NCI-H187 (cell line): ENCODE measurements around the gene TM2D1.
"Not testable (repeated sequence)": the region's sequence is repeated elsewhere in the genome, so short reads cannot be mapped to it uniquely, and the experiment has no call there.

Experiments used
- DNase-seq, 2 experiments: peaks; one replicate each; lab custom pipeline; 2025; lab: John Stamatoyannopoulos, UW

The TM2D1 gene

DNA sequence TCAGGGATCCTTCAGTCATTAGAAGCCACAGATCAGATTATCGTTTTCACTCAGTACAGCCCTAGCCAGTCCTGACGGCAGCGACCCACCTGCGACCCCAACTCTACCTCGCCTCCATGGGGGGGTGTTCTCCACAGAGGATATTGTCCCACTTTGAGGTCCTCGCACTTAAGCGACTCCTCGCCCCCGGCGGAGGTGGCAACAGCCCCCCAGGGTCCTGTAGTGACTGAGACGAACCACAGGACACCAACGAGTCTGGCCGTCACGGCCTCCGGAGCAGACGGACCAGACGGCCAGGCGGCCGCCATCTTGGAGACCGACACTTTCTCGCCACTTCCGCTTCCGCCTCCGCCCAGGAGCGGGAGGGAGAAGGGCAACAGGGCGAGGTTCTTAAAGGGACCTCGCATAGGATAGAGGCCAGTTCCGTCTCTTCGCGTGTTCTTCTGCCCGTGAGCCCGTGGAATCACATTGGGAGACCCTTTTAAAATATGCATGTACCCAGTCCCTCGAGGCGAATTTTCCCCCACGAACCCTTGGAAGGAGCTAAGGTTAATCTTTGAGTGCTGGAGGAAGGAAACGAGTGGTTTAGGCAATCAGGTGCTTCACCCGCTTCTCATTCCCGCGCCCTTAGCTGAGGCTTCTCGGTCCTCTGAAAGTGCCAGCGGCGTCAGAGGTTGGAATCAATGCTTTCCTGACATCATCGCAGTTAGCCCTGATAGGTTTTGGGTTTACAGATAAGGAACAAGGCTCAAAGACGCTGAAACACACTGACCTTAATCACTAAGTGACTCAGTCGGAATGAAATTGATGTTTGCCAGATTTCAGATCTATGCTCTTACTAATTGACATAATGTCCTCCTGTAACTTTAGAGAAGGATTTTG lies at the start of gene TM2D1:
TM2D1 (minus strand) TSS at position 329 of the 882 bp plus-strand sequence; CDS start at position 308, 21 bp downstream.
- peak; percentile 80 to 90 for DNase-seq

DNA sequence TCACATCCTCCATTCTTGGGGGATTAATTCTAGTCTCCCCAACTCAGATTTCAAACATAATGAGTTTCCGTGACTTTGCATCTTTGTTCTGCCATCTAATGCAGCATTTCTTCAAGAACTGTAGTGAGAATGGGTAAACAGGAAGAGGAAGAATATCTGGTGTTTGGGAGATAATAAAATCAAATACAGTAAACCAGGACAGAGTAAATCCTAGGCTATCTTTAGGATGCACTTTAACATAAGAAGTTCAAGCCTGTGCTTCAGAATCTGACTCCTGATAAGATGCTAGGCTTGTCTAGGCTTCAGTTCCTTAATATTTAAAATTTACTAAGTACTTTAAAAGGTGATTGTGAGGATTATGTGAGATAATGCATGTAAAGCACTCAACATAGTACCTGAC lies 45.2 kb upstream of the TM2D1 start:
- no peak for DNase-seq

DNA sequence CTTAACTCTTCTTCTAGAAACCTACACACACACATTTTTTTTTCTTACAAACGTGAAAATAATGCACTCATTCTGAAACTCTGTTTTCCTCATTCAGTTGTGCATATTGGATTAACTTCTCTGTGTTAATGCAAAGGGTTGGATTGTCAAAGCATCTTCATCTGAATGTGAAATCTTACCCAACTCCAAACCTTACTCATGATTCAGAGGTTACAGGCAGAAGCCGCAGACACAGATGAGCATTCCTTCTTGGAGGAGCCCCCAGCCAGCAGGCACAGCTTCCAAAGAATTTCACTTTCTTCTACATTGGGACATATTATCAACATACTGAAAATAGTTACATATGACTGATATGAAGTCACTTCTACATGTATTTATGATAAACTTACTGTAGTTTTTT lies 33.0 kb upstream of the TM2D1 start:
- DNase-seq, result no peak

DNA sequence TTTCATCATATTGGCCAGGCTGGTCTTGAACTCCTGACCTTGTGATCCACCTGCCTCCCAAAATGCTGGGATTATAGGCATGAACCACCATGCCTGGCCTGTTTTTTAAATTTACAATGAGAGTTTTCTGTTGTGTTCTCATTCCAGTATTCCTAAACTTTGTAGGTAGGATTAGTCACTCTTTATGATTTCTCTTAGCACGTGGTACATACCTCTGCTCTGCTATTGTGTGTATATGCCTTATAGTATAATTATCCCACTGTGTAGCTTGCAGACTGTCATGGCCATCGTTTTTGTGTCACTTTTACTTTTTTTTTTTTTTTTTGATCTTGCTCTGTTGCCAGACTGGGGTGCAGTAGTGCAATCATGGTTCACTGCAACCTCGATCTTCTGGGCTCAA lies 31.8 kb upstream of the TM2D1 start:
- DNase-seq, result no peak

DNA sequence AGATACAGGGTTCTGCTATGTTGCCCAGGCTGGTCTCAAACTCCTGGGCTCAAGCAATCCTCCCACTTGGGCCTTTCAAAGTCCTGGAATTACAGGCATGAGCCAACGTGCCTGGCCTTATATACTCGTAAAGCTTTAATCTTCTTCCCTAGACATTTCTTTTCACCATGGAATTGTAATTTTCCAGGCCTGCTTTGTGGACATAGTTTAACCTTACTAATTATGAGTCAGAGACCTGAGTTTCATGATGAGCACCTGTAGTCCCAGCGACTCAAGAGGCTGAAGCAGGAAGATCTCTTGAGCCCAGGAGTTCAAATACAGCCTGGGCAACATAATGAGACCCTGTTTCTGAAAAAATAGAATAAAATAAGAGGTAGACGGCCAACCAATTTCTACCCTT lies 29.6 kb upstream of the TM2D1 start:
- no peak for DNase-seq

DNA sequence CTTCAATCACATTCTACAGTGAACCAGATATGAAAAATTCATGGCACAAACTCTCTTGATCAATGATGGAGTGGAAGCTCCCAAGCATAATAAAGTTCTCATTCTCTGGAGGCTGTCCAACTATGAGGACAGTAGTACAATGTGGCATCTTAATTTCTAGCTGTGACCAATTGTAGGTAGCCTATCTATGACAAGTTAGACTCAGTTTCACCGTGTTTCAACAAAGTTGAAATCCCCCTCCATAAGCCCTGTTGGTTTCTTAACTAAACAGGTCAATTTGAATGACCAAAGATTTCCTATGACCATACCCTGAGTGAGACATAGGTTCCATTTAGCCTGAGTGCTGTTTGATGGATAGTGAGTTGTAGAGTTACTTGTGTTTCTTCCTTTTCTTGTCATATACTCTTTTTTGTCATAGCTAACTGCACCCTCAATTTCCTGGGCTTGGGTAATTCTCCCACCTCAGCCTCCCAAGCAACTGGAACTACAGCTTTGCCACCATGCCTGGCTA lies 29.1 kb upstream of the TM2D1 start:
- no peak for DNase-seq

DNA sequence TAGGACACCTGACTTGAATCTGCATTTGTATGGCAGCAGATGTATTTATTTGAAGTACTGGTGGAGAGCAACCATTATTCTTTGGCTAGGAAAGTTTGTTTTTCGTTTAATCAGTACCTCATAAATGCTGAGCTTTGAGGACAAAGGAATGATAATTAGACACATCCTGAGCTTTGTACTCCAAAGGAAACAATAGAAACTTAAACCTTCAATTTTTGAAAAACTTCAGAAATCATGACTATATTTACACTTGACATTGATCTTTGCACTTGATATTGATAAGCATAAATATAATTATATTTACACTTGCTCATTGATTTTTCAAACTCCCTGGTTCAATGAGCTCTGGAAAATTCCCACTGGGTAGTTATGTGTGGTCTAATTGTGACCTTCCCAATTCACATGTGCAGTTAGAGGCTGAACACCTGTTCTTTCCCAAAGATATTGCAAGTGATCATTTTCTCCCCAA lies 28.0 kb upstream of the TM2D1 start:
- no peak for DNase-seq

DNA sequence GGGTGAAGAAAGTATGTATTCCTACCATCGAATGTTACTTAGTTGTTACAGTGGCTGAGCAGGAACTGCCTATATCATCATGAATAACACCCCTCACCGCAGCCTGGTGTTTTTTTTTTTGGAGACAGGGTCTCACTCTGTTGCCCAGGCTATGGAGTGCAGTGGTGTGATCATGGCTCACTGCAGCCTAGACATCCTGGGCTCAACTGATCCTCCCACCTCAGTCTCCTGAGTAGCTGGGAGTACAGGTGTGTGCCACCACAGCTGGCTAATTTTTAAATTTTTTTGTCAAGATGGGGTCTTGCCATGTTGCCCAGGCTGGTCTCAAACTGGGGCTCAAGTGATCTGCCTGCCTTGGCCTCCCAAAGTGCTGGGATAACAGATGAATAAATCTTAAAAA lies 24.6 kb upstream of the TM2D1 start:
- no peak for DNase-seq

DNA sequence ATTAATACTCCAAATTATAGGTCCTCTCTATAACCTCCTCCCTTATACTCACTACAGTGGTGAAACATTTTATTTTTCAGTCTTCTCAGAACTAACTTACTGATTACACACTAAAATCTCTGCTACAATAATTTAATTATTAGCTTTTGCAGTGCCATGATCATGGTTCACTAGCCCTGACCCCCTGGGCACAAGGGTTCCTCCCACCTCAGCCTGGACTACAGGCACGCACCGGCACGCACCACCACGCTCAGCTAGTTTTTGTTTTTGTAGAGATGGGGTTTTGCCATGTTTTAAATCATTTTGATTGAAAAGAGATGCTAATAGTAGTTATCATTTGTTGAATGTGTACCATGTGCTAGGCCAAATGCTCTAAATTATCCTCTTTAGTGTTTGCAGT lies 23.6 kb upstream of the TM2D1 start:
- DNase-seq, result no peak

DNA sequence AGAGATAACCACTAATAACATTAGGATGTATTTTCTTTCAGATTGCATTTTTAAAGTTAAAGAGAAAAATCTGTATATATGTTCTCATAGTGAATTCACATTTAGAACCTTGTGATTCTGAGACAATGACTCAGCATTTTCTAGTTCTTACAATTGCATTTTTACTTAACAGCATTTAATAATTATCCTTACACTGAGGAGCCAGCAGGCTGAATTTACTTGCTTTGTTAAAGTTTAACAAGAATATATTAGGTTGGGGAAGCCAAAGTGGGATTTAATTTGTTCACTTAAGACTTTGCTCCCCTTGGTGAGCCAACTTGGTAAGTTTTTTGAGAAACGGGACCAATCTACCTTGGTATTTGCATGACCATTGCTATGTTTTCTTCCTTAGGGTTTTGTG lies 21.9 kb upstream of the TM2D1 start:
- no peak for DNase-seq

DNA sequence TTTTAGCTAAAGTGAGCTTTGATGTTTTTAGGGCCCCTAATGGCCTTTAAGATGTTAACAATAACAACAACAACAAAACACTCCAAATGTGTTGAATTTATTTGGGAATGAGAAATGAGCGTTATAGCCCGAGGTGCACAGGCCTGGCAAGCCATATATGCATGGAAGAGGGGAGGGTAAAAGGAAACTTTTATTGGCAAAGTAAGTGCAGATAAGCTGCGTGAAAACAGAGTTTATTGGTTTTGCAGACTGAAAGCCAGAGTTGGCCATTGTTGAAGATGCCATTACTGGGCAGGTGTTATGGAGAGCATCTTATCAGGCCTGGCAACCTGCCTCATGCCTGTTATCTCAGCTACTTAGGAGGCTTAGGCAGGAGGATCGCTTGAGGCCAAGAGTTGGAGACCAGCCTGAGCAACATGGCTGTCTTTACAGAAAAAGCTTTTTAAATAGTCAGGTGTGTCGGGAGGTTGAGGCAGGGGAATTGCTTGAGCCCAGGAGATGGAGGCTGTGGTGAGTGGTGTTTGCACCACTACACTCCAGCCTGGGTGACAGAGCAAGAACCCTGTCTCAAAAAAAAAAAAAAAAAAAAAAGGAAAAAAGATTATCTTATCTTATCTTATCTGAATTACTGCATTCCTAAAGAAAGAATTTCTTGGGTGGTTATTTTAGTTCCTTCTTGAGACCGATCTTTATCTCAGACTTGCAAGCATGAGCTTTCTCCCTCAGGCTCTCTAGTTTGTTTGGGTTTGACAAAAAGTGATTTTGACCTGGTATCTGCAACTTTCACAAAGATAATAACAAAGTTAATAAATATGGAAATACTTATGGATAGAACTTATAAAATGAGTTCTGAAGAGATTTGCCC lies 19.0 kb upstream of the TM2D1 start:
- no peak for DNase-seq

DNA sequence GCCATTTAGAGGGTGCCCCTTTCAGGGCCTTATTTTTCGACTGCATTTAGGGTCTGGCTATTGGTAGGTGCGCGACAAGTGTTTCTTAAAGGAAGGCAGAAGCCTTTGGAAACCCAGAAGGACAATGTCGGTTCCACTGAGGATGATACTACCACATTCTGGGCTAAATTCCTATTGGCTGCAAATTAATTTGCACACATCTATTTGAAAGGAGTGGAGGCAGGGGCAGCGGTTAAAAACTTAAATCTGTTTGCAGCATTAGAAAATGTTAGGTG lies 18.4 kb upstream of the TM2D1 start:
- DNase-seq, result no peak

DNA sequence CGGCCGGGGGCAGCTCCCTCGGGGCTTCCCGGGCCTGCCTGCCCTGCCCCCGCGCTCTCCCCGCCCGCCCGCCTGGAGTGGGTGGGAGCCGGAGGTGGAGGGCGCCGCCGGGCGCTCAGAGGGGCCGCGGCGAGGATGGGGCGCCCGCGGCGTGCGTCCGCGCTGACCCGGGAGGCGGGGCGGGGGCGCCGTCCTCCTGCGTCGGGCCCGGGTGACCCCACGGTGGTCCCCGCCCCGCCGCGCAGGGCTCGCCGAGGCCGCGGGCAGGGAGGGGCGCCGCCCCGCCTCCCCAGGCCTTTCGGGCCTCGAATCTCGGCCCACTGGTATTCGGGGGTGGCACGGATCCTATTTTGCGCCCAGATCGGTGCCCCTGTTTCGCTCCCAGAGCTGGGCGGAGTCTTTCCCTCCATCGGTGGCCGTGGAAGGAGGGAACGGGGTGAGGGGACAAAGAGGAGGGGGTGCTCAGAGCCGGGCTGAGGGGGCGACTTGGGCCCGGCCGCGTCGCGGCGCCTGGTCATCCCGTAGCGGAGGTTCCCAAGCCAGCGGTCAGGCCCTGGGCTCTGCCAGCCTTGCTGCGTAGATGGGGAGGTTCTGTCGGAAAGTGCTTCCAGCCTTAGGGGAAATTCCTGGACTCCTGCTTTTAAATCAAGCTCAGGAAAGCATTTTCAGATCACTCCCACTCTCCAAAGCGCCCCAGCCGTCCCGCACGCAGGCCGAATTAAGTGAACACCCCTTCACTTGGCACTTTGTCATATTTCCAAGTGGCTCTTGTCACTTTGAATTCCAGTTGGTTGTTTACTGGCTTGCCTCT lies 17.9 kb upstream of the TM2D1 start:
- DNase-seq, result peak in 1 of 2 experiments; percentile 40

DNA sequence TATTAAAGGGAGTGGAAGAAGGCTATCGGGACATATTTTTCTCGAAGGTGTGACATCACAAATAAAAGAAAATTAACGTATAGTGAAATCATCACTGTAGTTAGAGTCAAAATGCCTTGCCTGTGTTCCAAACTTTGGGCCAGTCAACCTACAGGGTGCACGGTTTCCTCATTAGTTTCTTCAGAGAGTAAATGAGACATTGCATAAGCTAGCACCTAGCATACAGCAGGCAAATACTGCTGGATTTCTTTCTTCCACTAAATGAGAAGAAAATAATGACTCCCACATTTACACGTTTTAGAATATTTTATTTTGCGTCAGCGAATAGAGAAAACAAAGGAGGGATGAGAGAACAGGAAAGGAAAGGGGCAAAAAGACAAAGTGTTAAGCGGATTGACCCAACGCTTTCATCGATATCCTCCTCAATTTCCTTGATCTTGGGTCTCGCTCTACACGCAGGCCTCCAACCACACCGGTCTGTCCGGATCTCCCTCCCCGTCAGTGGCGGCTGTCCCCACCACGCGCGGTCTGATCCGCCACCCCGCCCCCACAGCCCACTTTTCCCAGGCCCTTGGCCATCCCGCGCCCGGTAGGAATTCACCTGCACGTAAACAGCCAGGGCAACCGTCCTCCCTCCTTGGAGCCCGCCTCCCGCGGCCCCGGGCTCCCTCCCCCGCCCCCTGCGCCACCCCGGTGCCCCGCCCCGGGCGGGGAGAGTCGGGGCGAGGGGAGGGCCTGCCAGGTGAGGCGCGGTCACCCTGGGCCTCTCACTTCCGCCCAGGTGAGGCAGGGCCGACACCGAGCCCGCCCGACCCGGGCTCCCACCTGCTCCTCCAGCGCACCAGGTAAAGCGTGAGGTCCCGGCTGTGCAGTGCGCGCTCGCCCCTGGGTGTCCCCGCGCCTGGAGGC lies 17.0 kb upstream of the TM2D1 start, which contains the start of gene PATJ:
PATJ (plus strand) TSS at position 770 of the 909 bp plus-strand sequence. CDS start 20,413 bp downstream, outside the sequence.
- peak; percentile 43 to 66 for DNase-seq

DNA sequence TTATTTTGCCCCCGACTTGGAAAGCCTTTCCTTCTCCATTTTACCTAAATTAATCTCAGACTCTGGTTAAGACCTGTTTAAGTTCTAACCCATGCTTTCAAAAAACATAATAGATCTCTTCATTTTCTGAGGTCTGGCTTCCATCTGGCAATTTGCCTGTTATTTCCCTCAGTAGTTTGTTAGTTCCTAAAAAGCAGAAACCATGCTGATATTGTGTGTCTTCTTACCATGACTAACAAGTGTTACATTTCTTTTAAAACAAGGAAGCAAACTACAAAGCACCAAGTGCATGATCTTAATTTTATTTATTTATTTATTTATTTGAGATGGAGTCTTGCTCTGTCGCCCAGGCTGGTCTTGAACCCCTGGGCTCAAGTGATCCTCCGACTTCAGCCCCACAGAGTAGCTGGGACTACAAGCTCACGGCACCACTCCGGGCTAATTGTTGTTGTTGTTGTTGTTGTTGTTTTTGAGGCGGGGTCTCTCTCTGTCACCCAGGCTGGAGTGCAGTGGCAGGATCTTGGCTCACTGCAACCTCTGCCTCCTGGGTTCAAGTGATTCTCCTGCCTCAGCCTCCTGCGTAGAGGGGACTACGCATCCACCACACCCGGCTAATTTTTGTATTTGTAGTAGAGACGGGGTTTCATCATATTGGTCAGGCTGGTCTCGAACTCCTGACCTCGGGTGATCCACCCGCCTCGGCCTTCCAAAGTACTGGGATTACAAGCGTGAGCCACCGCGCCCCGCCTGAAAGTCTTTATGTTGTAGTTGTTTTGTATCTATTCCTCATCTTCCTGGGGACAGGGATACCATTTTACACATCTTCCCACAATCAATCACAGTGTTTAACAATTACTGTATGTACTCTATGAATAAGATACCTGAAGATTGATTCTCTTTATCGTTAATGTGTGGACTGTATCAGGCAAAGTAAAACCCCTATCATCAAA lies 16.1 kb upstream of the TM2D1 start:
- no peak for DNase-seq

DNA sequence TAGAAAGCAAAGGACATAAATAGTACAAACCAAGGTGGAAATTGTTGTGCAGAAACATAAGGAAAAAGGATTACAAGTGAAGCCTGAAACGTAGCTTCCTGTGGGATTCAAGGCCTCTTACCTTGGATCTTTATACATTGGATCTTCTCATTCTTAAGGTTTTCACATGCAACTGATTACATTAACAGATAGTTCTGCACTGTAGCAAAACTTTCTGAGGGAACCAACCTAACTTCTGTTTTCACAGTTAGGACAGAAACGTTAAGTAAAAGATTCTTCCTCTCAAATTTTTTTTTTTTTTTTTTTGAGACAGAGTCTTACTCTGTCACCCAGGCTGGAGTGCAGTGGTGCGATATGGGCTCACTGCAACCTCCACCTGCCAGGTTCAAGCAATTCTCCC lies 7.8 kb upstream of the TM2D1 start:
- no peak for DNase-seq

DNA sequence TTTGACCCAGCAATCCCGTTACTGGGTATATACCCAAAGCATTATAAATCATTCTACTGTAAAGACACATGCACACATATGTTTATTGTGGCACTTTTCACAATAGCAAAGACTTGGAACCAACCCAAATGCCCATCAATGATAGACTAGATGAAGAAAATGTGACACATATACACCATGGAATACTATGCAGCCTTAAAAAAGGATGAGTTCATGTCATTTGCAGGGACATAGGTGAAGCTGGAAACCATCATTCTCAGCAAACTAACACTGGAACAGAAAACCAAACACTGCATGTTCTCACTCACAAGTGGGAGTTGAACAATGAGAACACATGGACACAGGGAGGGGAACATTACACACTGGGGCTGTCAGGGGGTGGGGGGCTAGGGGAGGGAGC lies 5.7 kb upstream of the TM2D1 start:
- DNase-seq, result not testable (repeated sequence)

DNA sequence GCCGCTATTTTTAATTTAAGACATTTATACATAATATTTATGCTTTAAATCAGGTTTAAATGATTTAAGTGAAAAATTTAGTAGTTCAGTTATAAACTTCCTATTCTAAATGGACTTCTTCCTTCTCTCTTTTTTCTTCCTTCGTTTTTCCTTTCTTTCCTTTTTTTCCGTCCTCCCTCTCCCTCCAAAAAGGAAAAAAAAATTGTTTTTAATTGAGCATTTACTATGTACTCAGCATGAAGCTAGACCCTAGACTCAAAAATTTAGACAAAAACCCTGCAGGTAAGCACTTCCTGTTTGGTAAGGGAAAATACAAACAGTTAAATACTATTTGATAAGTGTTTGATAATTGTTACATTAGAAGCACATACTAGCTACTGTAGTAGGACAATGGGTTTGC lies 2.6 kb upstream of the TM2D1 start:
- DNase-seq, result no peak

DNA sequence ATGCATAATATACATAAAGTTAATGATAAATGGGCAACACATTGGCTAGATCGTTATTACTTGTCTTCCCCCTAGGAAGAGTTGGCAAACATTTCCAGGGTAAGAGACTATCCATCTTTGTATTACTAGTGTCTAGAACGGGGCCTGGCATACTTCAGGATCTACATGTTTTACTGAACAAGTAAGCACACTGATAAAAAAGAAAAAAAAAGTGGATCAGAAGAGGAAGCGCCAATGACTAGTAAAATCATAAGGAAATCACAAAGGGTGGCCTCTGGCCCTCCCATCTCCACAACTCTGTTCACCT lies 482 bp downstream of the TM2D1 start:
- no peak for DNase-seq
